Measurements from ENCODE around the gene BRSK2.
"Not testable (repeated sequence)": the region's sequence is repeated elsewhere in the genome, so short reads cannot be mapped to it uniquely, and the experiment has no call there.

Gene BRSK2

DNA sequence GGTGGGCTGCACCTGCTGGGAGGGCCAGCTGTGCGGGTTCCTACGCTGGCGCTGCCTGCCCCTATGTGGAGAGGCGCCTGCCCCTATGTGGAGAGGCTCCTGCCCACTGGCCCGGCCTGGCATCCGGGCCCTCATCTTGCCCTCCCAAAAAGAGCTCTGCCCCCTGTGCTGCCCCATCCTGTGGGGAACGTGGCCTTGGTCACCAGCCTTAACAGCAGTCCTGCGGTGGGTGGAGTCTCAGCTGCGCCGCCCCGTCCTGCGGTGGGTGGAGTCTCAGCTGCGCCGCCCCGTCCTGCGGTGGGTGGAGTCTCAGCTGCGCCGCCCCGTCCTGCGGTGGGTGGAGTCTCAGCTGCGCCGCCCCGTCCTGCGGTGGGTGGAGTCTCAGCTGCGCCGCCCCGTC lies 22.0 kb downstream of the BRSK2 start:
- H3K79me2 ChIP-seq (ENCODE audit: low read length); H3K4me1 ChIP-seq (ENCODE audit: low read length); H4K20me1 ChIP-seq (ENCODE audit: insufficient read depth, low read length); H3K9ac ChIP-seq (ENCODE audit: low read length); H3K4me2 ChIP-seq (ENCODE audit: low read depth, low read length); H2AFZ ChIP-seq (ENCODE audit: low read length); H3K27me3 ChIP-seq (replicated peaks; ENCODE audit: insufficient read depth, low read length); H3K9me3 ChIP-seq (replicated peaks; ENCODE audit: insufficient read depth, low read length); H3K27ac ChIP-seq (ENCODE audit: low read length); H3F3A ChIP-seq (ENCODE audit: insufficient read depth, low read length); H3K9me2 ChIP-seq (replicated peaks; ENCODE audit: insufficient read depth, low read length); H3K4me3 ChIP-seq (ENCODE audit: low read length); DNase-seq; H3K36me3 ChIP-seq (replicated peaks; ENCODE audit: insufficient read depth, low read length): not testable (repeated sequence)

DNA sequence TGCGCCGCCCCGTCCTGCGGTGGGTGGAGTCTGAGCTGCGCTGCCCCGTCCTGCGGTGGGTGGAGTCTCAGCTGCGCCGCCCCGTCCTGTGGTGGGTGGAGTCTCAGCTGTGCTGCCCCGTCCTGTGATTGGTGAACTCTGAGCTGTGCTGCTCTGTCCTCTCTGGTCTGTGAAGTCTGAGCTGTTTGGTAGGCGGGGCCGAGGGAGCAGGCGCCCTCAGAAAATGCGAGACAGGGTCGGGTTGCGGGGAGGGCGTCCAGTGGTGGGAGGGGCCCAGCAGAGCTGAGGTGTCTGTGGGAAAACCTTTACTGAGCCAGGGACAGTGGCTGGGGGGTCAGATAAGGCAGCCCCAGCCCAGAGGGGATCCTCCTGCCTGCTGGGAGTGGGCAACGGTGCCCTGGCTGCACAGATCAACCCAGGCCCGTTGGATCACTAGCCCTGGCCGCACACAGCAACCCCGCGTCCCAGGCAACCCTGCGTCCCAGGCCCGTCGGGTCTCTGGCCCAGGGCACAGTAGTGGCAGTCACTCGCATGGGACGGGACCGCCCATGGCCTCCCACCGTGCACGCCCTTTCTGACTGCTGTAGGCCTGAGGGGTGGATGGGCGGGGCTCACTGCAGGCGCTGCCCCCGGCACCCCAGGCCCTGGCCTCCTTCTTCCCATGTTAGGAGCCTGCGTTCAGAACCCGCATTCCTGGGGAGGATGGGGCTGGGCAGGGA lies 22.8 kb downstream of the BRSK2 start:
- no peak overlapping the region for H3K4me3 ChIP-seq (ENCODE audit: low read length)
- H4K20me1 ChIP-seq (ENCODE audit: insufficient read depth, low read length), result no peaks in the 10 kb centered on the region
- no peaks in the 10 kb centered on the region for H3K36me3 ChIP-seq (replicated peaks; ENCODE audit: insufficient read depth, low read length)
- H3K9ac ChIP-seq (ENCODE audit: low read length), result no peak overlapping the region
- no peak overlapping the region for H3K4me2 ChIP-seq (ENCODE audit: low read depth, low read length)
- DNase-seq, result no peak
- H3K9me2 ChIP-seq (replicated peaks; ENCODE audit: insufficient read depth, low read length), result no peaks in the 10 kb centered on the region
- no peaks in the 10 kb centered on the region for H3K79me2 ChIP-seq (ENCODE audit: low read length)
- no peaks in the 10 kb centered on the region for H3K4me1 ChIP-seq (ENCODE audit: low read length)
- no peak for TF ChIP-seq EZH2phosphoT487 (IDR thresholded peaks at IDR 0.05; ENCODE audit: low read length)
- TF ChIP-seq, protein P1, sequence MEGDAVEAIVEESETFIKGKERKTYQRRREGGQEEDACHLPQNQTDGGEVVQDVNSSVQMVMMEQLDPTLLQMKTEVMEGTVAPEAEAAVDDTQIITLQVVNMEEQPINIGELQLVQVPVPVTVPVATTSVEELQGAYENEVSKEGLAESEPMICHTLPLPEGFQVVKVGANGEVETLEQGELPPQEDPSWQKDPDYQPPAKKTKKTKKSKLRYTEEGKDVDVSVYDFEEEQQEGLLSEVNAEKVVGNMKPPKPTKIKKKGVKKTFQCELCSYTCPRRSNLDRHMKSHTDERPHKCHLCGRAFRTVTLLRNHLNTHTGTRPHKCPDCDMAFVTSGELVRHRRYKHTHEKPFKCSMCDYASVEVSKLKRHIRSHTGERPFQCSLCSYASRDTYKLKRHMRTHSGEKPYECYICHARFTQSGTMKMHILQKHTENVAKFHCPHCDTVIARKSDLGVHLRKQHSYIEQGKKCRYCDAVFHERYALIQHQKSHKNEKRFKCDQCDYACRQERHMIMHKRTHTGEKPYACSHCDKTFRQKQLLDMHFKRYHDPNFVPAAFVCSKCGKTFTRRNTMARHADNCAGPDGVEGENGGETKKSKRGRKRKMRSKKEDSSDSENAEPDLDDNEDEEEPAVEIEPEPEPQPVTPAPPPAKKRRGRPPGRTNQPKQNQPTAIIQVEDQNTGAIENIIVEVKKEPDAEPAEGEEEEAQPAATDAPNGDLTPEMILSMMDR (IDR thresholded peaks at IDR 0.05; ENCODE audit: low read length), result no peak
- no peak for TF ChIP-seq EZH2 (optimal IDR thresholded peaks at IDR 0.05; ENCODE audit: low read depth, low read length)
- no peaks in the 10 kb centered on the region for H3K9me3 ChIP-seq (replicated peaks; ENCODE audit: insufficient read depth, low read length)
- no peak overlapping the region for H2AFZ ChIP-seq (ENCODE audit: low read length)
- no peak overlapping the region for H3K27ac ChIP-seq (ENCODE audit: low read length)
- peaks cover 6% of the 10 kb centered on the region; the same call in 1 of the 2 replicates for H3K27me3 ChIP-seq (replicated peaks; ENCODE audit: insufficient read depth, low read length)
- H3F3A ChIP-seq (ENCODE audit: insufficient read depth, low read length), result no peaks in the 10 kb centered on the region

DNA sequence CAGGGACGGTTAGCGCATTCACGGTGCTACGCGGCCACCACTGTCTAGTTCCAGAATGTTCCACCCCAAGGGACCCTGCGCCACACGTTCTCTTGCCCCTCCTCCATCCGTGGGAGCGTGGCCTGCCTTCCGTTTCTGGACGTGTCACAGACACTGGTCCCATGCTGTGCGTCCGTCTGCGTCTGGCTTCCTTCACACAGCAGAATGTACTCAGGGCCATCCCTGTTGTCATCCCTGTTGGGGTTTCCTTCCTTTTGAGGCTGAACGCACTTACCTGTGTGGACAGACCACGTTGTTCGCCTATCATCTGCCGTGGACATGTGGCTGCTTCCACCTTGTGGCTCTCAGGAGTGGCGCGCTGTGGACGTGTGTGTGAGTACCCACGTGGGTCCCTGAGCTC lies 24.9 kb downstream of the BRSK2 start:
- H3F3A ChIP-seq (ENCODE audit: insufficient read depth, low read length), result no peaks in the 10 kb centered on the region

DNA sequence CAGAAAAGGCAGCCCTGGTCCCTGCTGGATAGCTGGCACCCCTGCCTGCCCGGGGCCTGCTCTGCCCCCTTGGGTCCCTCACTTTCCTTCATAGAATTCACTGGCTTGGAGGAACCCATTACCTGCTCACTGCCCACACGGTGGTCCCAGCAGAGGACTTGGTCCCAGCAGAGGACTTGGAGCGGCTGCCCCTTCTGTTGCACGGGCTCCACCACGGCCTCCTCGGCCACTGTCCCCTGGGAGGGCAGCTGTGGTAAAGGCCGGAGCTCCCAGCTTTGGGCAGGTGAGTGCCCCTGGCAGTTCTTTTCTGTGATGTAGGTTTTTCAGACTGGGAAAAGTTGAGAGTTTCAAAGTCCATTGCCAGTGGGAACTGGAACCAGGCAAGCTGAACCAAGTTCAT lies 25.9 kb downstream of the BRSK2 start:
- TF ChIP-seq, protein P1 (IDR thresholded peaks at IDR 0.05; ENCODE audit: low read length), result no peak
- no peak for TF ChIP-seq EZH2phosphoT487 (IDR thresholded peaks at IDR 0.05; ENCODE audit: low read length)
- TF ChIP-seq EZH2 (optimal IDR thresholded peaks at IDR 0.05; ENCODE audit: low read depth, low read length), result no peak
- H3K9me3 ChIP-seq (replicated peaks; ENCODE audit: insufficient read depth, low read length), result no peaks in the 10 kb centered on the region

More for the DNA sequence above, 24.9 kb downstream of the BRSK2 start:
- H3K4me3 ChIP-seq (ENCODE audit: low read length), result no peak overlapping the region
- TF ChIP-seq EZH2phosphoT487 (IDR thresholded peaks at IDR 0.05; ENCODE audit: low read length), result no peak
- TF ChIP-seq, protein P1 (IDR thresholded peaks at IDR 0.05; ENCODE audit: low read length), result no peak
- TF ChIP-seq EZH2 (optimal IDR thresholded peaks at IDR 0.05; ENCODE audit: low read depth, low read length), result no peak
- no peaks in the 10 kb centered on the region for H3K79me2 ChIP-seq (ENCODE audit: low read length)
- H3K36me3 ChIP-seq (replicated peaks; ENCODE audit: insufficient read depth, low read length), result no peaks in the 10 kb centered on the region
- no peaks in the 10 kb centered on the region; the same call in 1 of the 2 replicates for H3K27me3 ChIP-seq (replicated peaks; ENCODE audit: insufficient read depth, low read length)
- H3K9ac ChIP-seq (ENCODE audit: low read length), result no peak overlapping the region
- no peak for DNase-seq
- no peaks in the 10 kb centered on the region for H3K9me3 ChIP-seq (replicated peaks; ENCODE audit: insufficient read depth, low read length)
- no peak overlapping the region for H3K27ac ChIP-seq (ENCODE audit: low read length)
- no peaks in the 10 kb centered on the region for H3K4me1 ChIP-seq (ENCODE audit: low read length)
- no peaks in the 10 kb centered on the region for H3K9me2 ChIP-seq (replicated peaks; ENCODE audit: insufficient read depth, low read length)
- no peaks in the 10 kb centered on the region for H4K20me1 ChIP-seq (ENCODE audit: insufficient read depth, low read length)
- H2AFZ ChIP-seq (ENCODE audit: low read length), result no peak overlapping the region
- H3K4me2 ChIP-seq (ENCODE audit: low read depth, low read length), result no peak overlapping the region

DNA sequence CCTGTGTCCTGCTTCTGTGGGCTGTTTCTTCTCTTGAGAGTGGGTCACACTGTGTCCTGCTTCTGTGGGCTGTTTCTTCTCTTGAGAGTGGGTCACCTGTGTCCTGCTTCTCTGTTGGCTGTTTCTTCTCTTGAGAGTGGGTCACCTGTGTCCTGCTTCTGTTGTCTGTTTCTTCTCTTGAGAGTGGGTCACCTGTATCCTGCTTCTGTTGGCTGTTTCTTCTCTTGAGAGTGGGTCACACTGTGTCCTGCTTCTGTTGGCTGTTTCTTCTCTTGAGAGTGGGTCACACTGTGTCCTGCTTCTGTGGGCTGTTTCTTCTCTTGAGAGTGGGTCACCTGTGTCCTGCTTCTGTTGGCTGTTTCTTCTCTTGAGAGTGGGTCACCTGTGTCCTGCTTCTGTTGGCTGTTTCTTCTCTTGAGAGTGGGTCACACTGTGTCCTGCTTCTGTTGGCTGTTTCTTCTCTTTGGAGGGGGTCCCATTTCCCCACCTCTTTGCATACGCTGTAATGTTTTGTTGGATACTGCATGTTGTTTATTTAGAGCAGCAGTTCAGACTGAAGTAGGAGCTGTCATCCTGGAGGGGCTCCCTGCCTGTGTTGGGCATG lies 28.6 kb downstream of the BRSK2 start:
- DNase-seq; H3K4me2 ChIP-seq (ENCODE audit: low read depth, low read length); H3K27me3 ChIP-seq (replicated peaks; ENCODE audit: insufficient read depth, low read length); H3K36me3 ChIP-seq (replicated peaks; ENCODE audit: insufficient read depth, low read length); H3F3A ChIP-seq (ENCODE audit: insufficient read depth, low read length); H2AFZ ChIP-seq (ENCODE audit: low read length); H3K79me2 ChIP-seq (ENCODE audit: low read length); H3K9ac ChIP-seq (ENCODE audit: low read length); H4K20me1 ChIP-seq (ENCODE audit: insufficient read depth, low read length); H3K4me1 ChIP-seq (ENCODE audit: low read length); H3K9me3 ChIP-seq (replicated peaks; ENCODE audit: insufficient read depth, low read length); H3K4me3 ChIP-seq (ENCODE audit: low read length); H3K27ac ChIP-seq (ENCODE audit: low read length); H3K9me2 ChIP-seq (replicated peaks; ENCODE audit: insufficient read depth, low read length): not testable (repeated sequence)

More for the DNA sequence above, 25.9 kb downstream of the BRSK2 start:
- no peak for DNase-seq
- Histone ChIP-seq H3K79me2 (ENCODE audit: low read length) (no peaks in the 10 kb centered on the region), H2AFZ (ENCODE audit: low read length) (no peak overlapping the region), H3K36me3 (replicated peaks; ENCODE audit: insufficient read depth, low read length) (no peaks in the 10 kb centered on the region), H3K27me3 (replicated peaks; ENCODE audit: insufficient read depth, low read length) (no peaks in the 10 kb centered on the region; the same call in 1 of the 2 replicates), H3K4me1 (ENCODE audit: low read length) (no peaks in the 10 kb centered on the region), H3K4me3 (ENCODE audit: low read length) (no peak overlapping the region), H3K9ac (ENCODE audit: low read length) (no peak overlapping the region), H3K27ac (ENCODE audit: low read length) (no peak overlapping the region), H3F3A (ENCODE audit: insufficient read depth, low read length) (no peaks in the 10 kb centered on the region), H4K20me1 (ENCODE audit: insufficient read depth, low read length) (no peaks in the 10 kb centered on the region), H3K9me2 (replicated peaks; ENCODE audit: insufficient read depth, low read length) (no peaks in the 10 kb centered on the region), H3K4me2 (ENCODE audit: low read depth, low read length) (no peak overlapping the region)
